HepG2 (cell line): ENCODE data around the gene PRKD2. TPM values are rescaled to one million over a fixed set of nuclear protein-coding genes. Genes with fewer than 3 reads are reported as not detected.

ENCODE experiments used
- BCL3 ChIP-seq: sonication (generic); formaldehyde crosslinking; IDR thresholded peaks from 2 replicates; pipeline ENCODE4 v1.5.1; 2020; ENCODE audit warnings: mild to moderate bottlenecking, missing genetic modification reagents, moderate library complexity
- GLMP ChIP-seq: sonication (generic); formaldehyde crosslinking; IDR thresholded peaks from 2 replicates; pipeline ENCODE4 v1.9.0; 2021; ENCODE audit warnings: missing genetic modification reagents, mild to moderate bottlenecking, borderline replicate concordance
- GMEB2 ChIP-seq: IDR thresholded peaks from 2 replicates; pipeline ENCODE4 v1.6.1; 2016; ENCODE audit warnings: missing biosample characterization, missing genetic modification reagents, low read depth
- HNRNPLL ChIP-seq: fragments of 200-400 bp; formaldehyde crosslinking; IDR thresholded peaks from 2 replicates; pipeline ENCODE4 v1.6.1; 2017; ENCODE audit warnings: mild to moderate bottlenecking, low read depth, low read length; ENCODE audit not compliant: poor library complexity, severe bottlenecking
- IRF2 ChIP-seq: IDR thresholded peaks from 2 replicates; pipeline ENCODE4 v1.6.1; 2018; ENCODE audit warnings: missing genetic modification reagents, missing compliant biosample characterization
- NFRKB ChIP-seq: fragments of 450-650 bp; IDR thresholded peaks from 2 replicates; pipeline ENCODE4 v1.6.1; 2017
- NR2F1 ChIP-seq, 2 experiments: fragments of 450-650 bp in 1 of 2; formaldehyde crosslinking in 1 of 2; IDR thresholded peaks; 2 replicates each; pipeline versions ENCODE4 v1.5.0 to v1.6.1; 2016 to 2020; ENCODE audit warnings: mild to moderate bottlenecking in 1 of 2, missing compliant biosample characterization in 1 of 2, missing genetic modification reagents in 1 of 2, moderate library complexity in 1 of 2
- NRL ChIP-seq: sonication (generic); formaldehyde crosslinking; IDR thresholded peaks from 2 replicates; pipeline ENCODE4 v1.5.0; 2020; ENCODE audit warnings: missing genetic modification reagents, mild to moderate bottlenecking, moderate library complexity, borderline replicate concordance
- PHF21A ChIP-seq: sonication (generic); formaldehyde crosslinking; IDR thresholded peaks from 2 replicates; pipeline ENCODE4 v1.5.0; 2020; ENCODE audit warnings: mild to moderate bottlenecking, missing genetic modification reagents
- RELA ChIP-seq: sonication (generic); formaldehyde crosslinking; IDR thresholded peaks from 2 replicates; pipeline ENCODE4 v1.4.0; 2020; ENCODE audit warnings: missing genetic modification reagents
- U2AF1 ChIP-seq: fragments of 200-400 bp; formaldehyde crosslinking; optimal IDR thresholded peaks from 2 replicates; pipeline ENCODE3; 2017; ENCODE audit warnings: mild to moderate bottlenecking, low read depth, low read length
- WIZ ChIP-seq: sonication (generic); formaldehyde crosslinking; IDR thresholded peaks from 2 replicates; pipeline ENCODE4 v1.5.1; 2020; ENCODE audit warnings: mild to moderate bottlenecking, missing genetic modification reagents
- XRCC5 ChIP-seq: fragments of 200-400 bp; formaldehyde crosslinking; optimal IDR thresholded peaks from 2 replicates; pipeline ENCODE3; 2017; ENCODE audit warnings: mild to moderate bottlenecking, low read length
- ZFYVE20 ChIP-seq: sonication (generic); formaldehyde crosslinking; IDR thresholded peaks from 2 replicates; pipeline ENCODE4 v1.8.0; 2023; ENCODE audit warnings: low read depth, mild to moderate bottlenecking, moderate library complexity, missing genetic modification reagents, borderline replicate concordance
- ZMYM3 ChIP-seq: sonication (generic); formaldehyde crosslinking; IDR thresholded peaks from 2 replicates; pipeline ENCODE4 v1.5.1; 2020; ENCODE audit warnings: mild to moderate bottlenecking, missing genetic modification reagents
- ZNF224 ChIP-seq: sonication (generic); formaldehyde crosslinking; IDR thresholded peaks from 2 replicates; pipeline ENCODE4 v1.5.0; 2020; ENCODE audit warnings: mild to moderate bottlenecking, missing genetic modification reagents
- ZNF251 ChIP-seq: sonication (generic); formaldehyde crosslinking; IDR thresholded peaks from 2 replicates; pipeline ENCODE4 v1.9.0; 2021; ENCODE audit warnings: mild to moderate bottlenecking, missing genetic modification reagents
- ZNF496 ChIP-seq: sonication (generic); formaldehyde crosslinking; IDR thresholded peaks from 2 replicates; pipeline ENCODE4 v1.8.1; 2023; ENCODE audit warnings: mild to moderate bottlenecking, moderate library complexity, missing genetic modification reagents; ENCODE audit not compliant: insufficient replicate concordance
- ZNF547 ChIP-seq: sonication (generic); formaldehyde crosslinking; IDR thresholded peaks from 2 replicates; pipeline ENCODE4 v1.5.1; 2020; ENCODE audit warnings: mild to moderate bottlenecking, missing genetic modification reagents
- ZNF567 ChIP-seq: sonication (generic); formaldehyde crosslinking; IDR thresholded peaks from 2 replicates; pipeline ENCODE4 v1.8.1; 2023; ENCODE audit warnings: mild to moderate bottlenecking, missing genetic modification reagents, borderline replicate concordance
- ZNF891 ChIP-seq: sonication (generic); formaldehyde crosslinking; IDR thresholded peaks from 2 replicates; pipeline ENCODE4 v1.5.0; 2020; ENCODE audit warnings: mild to moderate bottlenecking, missing genetic modification reagents
- polyA plus RNA-seq, 8 experiments: library from polyadenylated mRNA; depleted of rRNA in 3 of 8; stranded (reverse) in 7 of 8; unstranded in 1 of 8; fragments of >200 nt; fragmentation: Illumina TruSeq in 4 of 8; extraction: Trizol in 4 of 8; gene quantifications; 2 replicates each; pipeline versions ENCODE4 v1.2.1 to v1.2.3, GENCODE V29; 2011 to 2016; ENCODE audit warnings: low read depth in 4 of 8, missing spikeins in 1 of 8, mixed read lengths in 1 of 8; ENCODE audit not compliant: insufficient read depth in 1 of 8
- total RNA-seq, 5 experiments: library from RNA; depleted of rRNA; stranded (reverse); fragments of >200 nt; fragmentation: Illumina TruSeq; extraction: Trizol; gene quantifications; 2 replicates each; pipeline ENCODE4 v1.2.3, GENCODE V29; 2016; ENCODE audit warnings: low read depth in 1 of 5
- TF ChIP-seq, protein P1 (sequence below): IDR thresholded peaks from 2 replicates; pipeline ENCODE4 v1.6.1; 2018; ENCODE audit warnings: missing genetic modification reagents, mild to moderate bottlenecking, missing compliant biosample characterization

The PRKD2 gene
- total and polyA plus RNA-seq, 2 of the 13 experiments (the other 11 are each of a cell fraction or from before 2014, with no cell fraction given) = 6.7 to 7.3 TPM

- TF ChIP-seq PHF21A (CRISPR knock-in tag) = no peak
- TF ChIP-seq, protein P1, sequence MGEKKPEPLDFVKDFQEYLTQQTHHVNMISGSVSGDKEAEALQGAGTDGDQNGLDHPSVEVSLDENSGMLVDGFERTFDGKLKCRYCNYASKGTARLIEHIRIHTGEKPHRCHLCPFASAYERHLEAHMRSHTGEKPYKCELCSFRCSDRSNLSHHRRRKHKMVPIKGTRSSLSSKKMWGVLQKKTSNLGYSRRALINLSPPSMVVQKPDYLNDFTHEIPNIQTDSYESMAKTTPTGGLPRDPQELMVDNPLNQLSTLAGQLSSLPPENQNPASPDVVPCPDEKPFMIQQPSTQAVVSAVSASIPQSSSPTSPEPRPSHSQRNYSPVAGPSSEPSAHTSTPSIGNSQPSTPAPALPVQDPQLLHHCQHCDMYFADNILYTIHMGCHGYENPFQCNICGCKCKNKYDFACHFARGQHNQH (CRISPR knock-in tag) = peak; percentile 39; the same call in 1 of the 2 replicates
- no peak for TF ChIP-seq RELA
- no peak for TF ChIP-seq ZNF251 (CRISPR knock-in tag)
- TF ChIP-seq XRCC5 = no peak
- TF ChIP-seq U2AF1 = no peak
- TF ChIP-seq IRF2 = 0 out of 2 replicates have a peak, but pooled peaks have one; percentile 52
- TF ChIP-seq ZNF567 = no peak
- no peak for TF ChIP-seq NRL (CRISPR knock-in tag)
- TF ChIP-seq ZMYM3 (CRISPR knock-in tag) = no peak
- no peak for TF ChIP-seq ZFYVE20 (CRISPR knock-in tag)
- TF ChIP-seq ZNF891 (CRISPR knock-in tag) = no peak
- no peak for TF ChIP-seq ZNF496 (CRISPR knock-in tag)
- TF ChIP-seq WIZ (CRISPR knock-in tag) = no peak
- no peak for TF ChIP-seq NR2F1 (CRISPR knock-in tag; IDR thresholded peaks at IDR 0.05)
- TF ChIP-seq ZNF547 (CRISPR knock-in tag) = peak; percentile 67; the same call in 1 of the 2 replicates
- TF ChIP-seq GLMP (CRISPR knock-in tag) = no peak
- TF ChIP-seq GMEB2 (CRISPR knock-in tag) = no peak
- TF ChIP-seq BCL3 (CRISPR knock-in tag) = peak; percentile 51; the same call in 1 of the 2 replicates
- TF ChIP-seq ZNF224 (CRISPR knock-in tag) = no peak
- TF ChIP-seq HNRNPLL = no peak
- no peak for TF ChIP-seq NFRKB
These were observed 44.5 kb upstream of the PRKD2 start (continued) for GRCh38 chr19:46761418-46761831.
